CD14-positive monocyte (primary cell): Measurements from ENCODE around the gene DPF3. TPM values are rescaled to one million over a fixed set of nuclear protein-coding genes. Genes with fewer than 3 reads are reported as not detected.
A peak's percentile ranks its signal among the peaks of the same experiment; 100 is the strongest.

Source experiments
- DNase-seq, 3 donors: peaks; one replicate each; pipeline ENCODE4 v3.0.0-alpha.2; 2011 to 2022
- H2AFZ ChIP-seq: 2 replicates; pipeline ENCODE4 v1.6.0; 2012; ENCODE audit warnings: mild to moderate bottlenecking, low read depth, low read length, inconsistent platforms; ENCODE audit not compliant: insufficient read depth, poor library complexity, severe bottlenecking
- H3K27ac ChIP-seq, 2 donors: 1 replicate in 1 of 2; 2 replicates in 1 of 2; pipeline ENCODE4 v1.5.1; 2012 to 2013; ENCODE audit warnings: low read length in 2 of 2, control low read depth in 1 of 2, inconsistent platforms in 1 of 2, low read depth in 1 of 2, mild to moderate bottlenecking in 1 of 2
- H3K27me3 ChIP-seq, 2 donors: one replicate each; pipeline versions ENCODE4 v1.6.0 to v1.6.1; 2011 to 2013; ENCODE audit warnings: low read length in 2 of 2; ENCODE audit not compliant: control insufficient read depth in 2 of 2, insufficient read depth in 2 of 2
- H3K36me3 ChIP-seq, 2 donors: replicated peaks in 1 of 2; 1 replicate in 1 of 2; 2 replicates in 1 of 2; pipeline versions ENCODE4 v1.5.1 to v1.6.1; 2012 to 2013; ENCODE audit warnings: low read length in 2 of 2, control low read depth in 1 of 2, inconsistent platforms in 1 of 2, mild to moderate bottlenecking in 1 of 2; ENCODE audit not compliant: insufficient read depth in 2 of 2, control insufficient read depth in 1 of 2
- H3K4me1 ChIP-seq, 2 donors: 1 replicate in 1 of 2; 2 replicates in 1 of 2; pipeline versions ENCODE4 v1.5.1 to v1.6.1; 2012 to 2013; ENCODE audit warnings: low read length in 2 of 2, control low read depth in 1 of 2, inconsistent platforms in 1 of 2, mild to moderate bottlenecking in 1 of 2, moderate library complexity in 1 of 2; ENCODE audit not compliant: insufficient read depth in 2 of 2, control insufficient read depth in 1 of 2
- H3K4me2 ChIP-seq: replicated peaks from 2 replicates; pipeline ENCODE3; 2012; ENCODE audit warnings: low read length, moderate library complexity, mild to moderate bottlenecking; ENCODE audit not compliant: poor library complexity, severe bottlenecking; ENCODE audit errors: extremely low read depth
- H3K4me3 ChIP-seq, 3 experiments: fragments of 200-600 bp in 1 of 3; sonication (generic) in 1 of 3; replicated peaks in 1 of 3; 1 replicate in 2 of 3; 2 replicates in 1 of 3; pipeline ENCODE4 v1.5.1; 2011 to 2013; ENCODE audit warnings: low read length in 3 of 3, mild to moderate bottlenecking in 3 of 3, control low read depth in 2 of 3, low read depth in 2 of 3, inconsistent platforms in 1 of 3, moderate library complexity in 1 of 3
- H3K79me2 ChIP-seq: 2 replicates; pipeline ENCODE4 v1.6.0; 2012; ENCODE audit warnings: mild to moderate bottlenecking, control low read depth, inconsistent platforms, low read length, moderate library complexity; ENCODE audit not compliant: insufficient read depth
- H3K9ac ChIP-seq: 2 replicates; pipeline ENCODE4 v1.6.0; 2017; ENCODE audit warnings: low read length, mild to moderate bottlenecking; ENCODE audit not compliant: insufficient read depth, poor library complexity, severe bottlenecking
- H3K9me3 ChIP-seq, 2 donors: replicated peaks in 1 of 2; 1 replicate in 1 of 2; 2 replicates in 1 of 2; pipeline versions ENCODE4 v1.5.1 to v1.6.1; 2012 to 2013; ENCODE audit warnings: low read length in 2 of 2, control low read depth in 1 of 2; ENCODE audit not compliant: control insufficient read depth in 1 of 2, insufficient read depth in 1 of 2
- H4K20me1 ChIP-seq: 2 replicates; pipeline ENCODE4 v1.6.0; 2012; ENCODE audit warnings: mild to moderate bottlenecking, low read length, control low read depth, moderate library complexity; ENCODE audit not compliant: insufficient read depth
- H3K27ac Mint-ChIP-seq, 7 donors: one replicate each; pipeline ENCODE4 v1.8.0; 2020; ENCODE audit warnings: mild to moderate bottlenecking in 7 of 7, mixed read lengths in 7 of 7, moderate library complexity in 6 of 7, inconsistent platforms in 2 of 7
- H3K27me3 Mint-ChIP-seq, 3 donors: one replicate each; pipeline ENCODE4 v1.8.0; 2021 to 2022; ENCODE audit warnings: low read depth in 3 of 3, mild to moderate bottlenecking in 3 of 3, mixed read lengths in 3 of 3, moderate library complexity in 3 of 3, inconsistent platforms in 1 of 3
- H3K36me3 Mint-ChIP-seq, 2 donors: one replicate each; pipeline ENCODE4 v1.8.0; 2020; ENCODE audit warnings: mixed read lengths in 2 of 2, inconsistent platforms in 1 of 2, mild to moderate bottlenecking in 1 of 2
- H3K4me1 Mint-ChIP-seq: one replicate; pipeline ENCODE4 v1.8.0; 2020; ENCODE audit warnings: mild to moderate bottlenecking, mixed read lengths
- H3K4me3 Mint-ChIP-seq, 2 donors: one replicate each; pipeline ENCODE4 v1.8.0; 2020; ENCODE audit warnings: mild to moderate bottlenecking in 2 of 2, mixed read lengths in 2 of 2, moderate library complexity in 1 of 2
- H3K9me3 Mint-ChIP-seq, 7 donors: one replicate each; pipeline ENCODE4 v1.8.0; 2020 to 2022; ENCODE audit warnings: mixed read lengths in 7 of 7, mild to moderate bottlenecking in 6 of 7, moderate library complexity in 6 of 7, inconsistent platforms in 2 of 7
- WGBS: methylation state at CpG from one replicate; pipeline ENCODE4 v1.1.5; 2013; ENCODE audit warnings: missing lambda C conversion rate; ENCODE audit not compliant: insufficient coverage; 5-methylcytosine and 5-hydroxymethylcytosine counted together
- intact Hi-C, 2 donors: fragments of 100-400 bp; cut with micrococcal nuclease; formaldehyde crosslinking; loops; one replicate each; pipeline versions ENCODE4 v1.15.0 to v1.15.1; 2023
- polyA plus RNA-seq, 3 donors: library from polyadenylated mRNA; depleted of rRNA in 1 of 3; unstranded in 2 of 3; stranded (reverse) in 1 of 3; fragments of 300-500 nt in 2 of 3; fragments of >200 nt in 1 of 3; fragmentation: Illumina TruSeq in 2 of 3; gene quantifications; 1 replicate in 2 of 3; 2 replicates in 1 of 3; pipeline ENCODE4 v1.2.3, GENCODE V29; 2012 to 2021
- TF ChIP-seq, protein P1 (sequence below): fragments of 200-600 bp; IDR thresholded peaks from one replicate; pipeline ENCODE4 v1.8.0; 2022; ENCODE audit warnings: antibody characterized with exemption, mild to moderate bottlenecking

DPF3 gene
- polyA plus RNA-seq, 3 donors = 0.33 to 0.39 TPM; not detected in 1

DNA sequence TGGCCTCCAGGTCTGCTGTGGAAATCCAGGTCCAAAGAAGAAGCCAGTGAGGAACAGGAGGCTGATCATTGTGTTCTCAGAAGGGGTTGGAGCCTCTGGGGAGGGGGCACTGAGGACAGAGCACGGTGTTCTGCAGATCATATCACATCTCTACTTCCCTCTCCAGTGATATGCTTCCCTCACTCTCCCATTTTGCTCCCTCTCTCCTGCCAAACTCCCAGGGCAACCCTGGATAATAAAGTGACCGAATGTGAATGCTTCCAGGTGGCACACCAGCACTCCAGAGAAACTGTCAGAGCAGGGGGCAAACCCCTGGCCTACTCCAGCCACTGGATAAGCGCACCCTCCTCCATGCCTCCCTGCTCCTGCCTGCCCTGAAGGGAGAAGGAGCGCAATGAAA lies 57.8 kb downstream of the DPF3 start:
- TF ChIP-seq, protein P1, sequence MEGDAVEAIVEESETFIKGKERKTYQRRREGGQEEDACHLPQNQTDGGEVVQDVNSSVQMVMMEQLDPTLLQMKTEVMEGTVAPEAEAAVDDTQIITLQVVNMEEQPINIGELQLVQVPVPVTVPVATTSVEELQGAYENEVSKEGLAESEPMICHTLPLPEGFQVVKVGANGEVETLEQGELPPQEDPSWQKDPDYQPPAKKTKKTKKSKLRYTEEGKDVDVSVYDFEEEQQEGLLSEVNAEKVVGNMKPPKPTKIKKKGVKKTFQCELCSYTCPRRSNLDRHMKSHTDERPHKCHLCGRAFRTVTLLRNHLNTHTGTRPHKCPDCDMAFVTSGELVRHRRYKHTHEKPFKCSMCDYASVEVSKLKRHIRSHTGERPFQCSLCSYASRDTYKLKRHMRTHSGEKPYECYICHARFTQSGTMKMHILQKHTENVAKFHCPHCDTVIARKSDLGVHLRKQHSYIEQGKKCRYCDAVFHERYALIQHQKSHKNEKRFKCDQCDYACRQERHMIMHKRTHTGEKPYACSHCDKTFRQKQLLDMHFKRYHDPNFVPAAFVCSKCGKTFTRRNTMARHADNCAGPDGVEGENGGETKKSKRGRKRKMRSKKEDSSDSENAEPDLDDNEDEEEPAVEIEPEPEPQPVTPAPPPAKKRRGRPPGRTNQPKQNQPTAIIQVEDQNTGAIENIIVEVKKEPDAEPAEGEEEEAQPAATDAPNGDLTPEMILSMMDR = no peak
- H3K36me3 Mint-ChIP-seq = no peaks in the 10 kb centered on the region
- H3K4me1 ChIP-seq = no peaks in the 10 kb centered on the region
- no peak overlapping the region for H3K4me2 ChIP-seq
- no CpG with 5 or more reads among the region's 4 CpGs for WGBS
- peaks cover 0 to 7% of the 10 kb centered on the region in 2 donors for H3K27me3 ChIP-seq
- H3K36me3 ChIP-seq = no peaks in the 10 kb centered on the region
- no peak overlapping the region for H3K27ac ChIP-seq
- peak overlapping the region in 1 of 7 donors; percentile 41 for H3K27ac Mint-ChIP-seq
- no peaks in the 10 kb centered on the region for H3K4me1 Mint-ChIP-seq
- no peaks in the 10 kb centered on the region for H3K9me3 ChIP-seq
- no peak overlapping the region for H2AFZ ChIP-seq
- H3K27me3 Mint-ChIP-seq = peaks cover 8 to 22% (median 20%) of the 10 kb centered on the region in 3 donors
- peaks cover 0 to 2% (median 0%) of the 10 kb centered on the region in 7 donors for H3K9me3 Mint-ChIP-seq
- intact Hi-C loops = no loop called here
- DNase-seq = no peak
- H3K9ac ChIP-seq = no peak overlapping the region
- H3K4me3 ChIP-seq = no peak overlapping the region
- H4K20me1 ChIP-seq = no peaks in the 10 kb centered on the region
- no peaks in the 10 kb centered on the region for H3K79me2 ChIP-seq
- no peak overlapping the region for H3K4me3 Mint-ChIP-seq

GRCh38 chr14:72833174-72833573 lies 60.7 kb downstream of the DPF3 start:
- H3K4me1 Mint-ChIP-seq = no peaks in the 10 kb centered on the region
- Histone ChIP-seq H3K79me2 (no peaks in the 10 kb centered on the region), H3K4me1 (no peaks in the 10 kb centered on the region), H3K27ac (no peak overlapping the region), H3K9ac (no peak overlapping the region), H4K20me1 (no peaks in the 10 kb centered on the region), H3K36me3 (no peaks in the 10 kb centered on the region), H3K4me3 (no peak overlapping the region), H3K27me3 (peaks cover 0 to 8% of the 10 kb centered on the region in 2 donors), H3K9me3 (no peaks in the 10 kb centered on the region), H3K4me2 (no peak overlapping the region), H2AFZ (no peak overlapping the region)
- no peak overlapping the region for H3K4me3 Mint-ChIP-seq
- DNase-seq = no peak
- TF ChIP-seq, protein P1 = no peak
- H3K27ac Mint-ChIP-seq = no peak overlapping the region
- H3K36me3 Mint-ChIP-seq = no peaks in the 10 kb centered on the region
- peaks cover 0 to 4% (median 0%) of the 10 kb centered on the region in 7 donors for H3K9me3 Mint-ChIP-seq
- intact Hi-C loops = no loop called here
- H3K27me3 Mint-ChIP-seq = peaks cover 15 to 30% (median 20%) of the 10 kb centered on the region in 3 donors
- 99% methylated on average over 9 of the region's 9 CpGs for WGBS
